HL-60/S4 treated with retinoic acid at 250 ng/mL for 4 days and 3 days (cell line): ENCODE measurements around the gene TADA3.

Source experiments
- in situ Hi-C: fragments of 300-500 bp; cut with MboI; formaldehyde crosslinking; loops from 2 replicates; pipeline ENCODE4 v1.7.0; 2022; ENCODE audit warnings: low sequenced_read_pairs

TADA3 gene

GRCh38 chr3:9765865-9766264, 26.4 kb downstream of the TADA3 start:
- in situ Hi-C loops, result no loop called here

- in situ Hi-C loops, result no loop called here
Observed at GRCh38 chr3:9762871-9763270, 29.4 kb downstream of the TADA3 start.

GRCh38 chr3:9761919-9762318, 30.4 kb downstream of the TADA3 start:
- in situ Hi-C loops, result no loop called here

- in situ Hi-C loops, result no loop called here
Observed at GRCh38 chr3:9760779-9761505, 31.3 kb downstream of the TADA3 start.

- in situ Hi-C loops, result no loop called here
Observed at GRCh38 chr3:9757427-9757826, 34.8 kb downstream of the TADA3 start.

GRCh38 chr3:9754678-9755077, 37.6 kb downstream of the TADA3 start:
- in situ Hi-C loops, result no loop called here

GRCh38 chr3:9750556-9751411, 41.5 kb downstream of the TADA3 start:
- in situ Hi-C loops, result no loop called here

- in situ Hi-C loops, result no loop called here
Observed at GRCh38 chr3:9749645-9750555, 42.4 kb downstream of the TADA3 start, which contains the start of gene OGG1. TSS of gene OGG1 (plus strand) at chr3:9749952. CDS start at chr3:9750287, 335 bp downstream.

- in situ Hi-C loops, result no loop called here
Observed at GRCh38 chr3:9749296-9749644, 43.0 kb downstream of the TADA3 start.

GRCh38 chr3:9748031-9748430, 44.2 kb downstream of the TADA3 start:
- in situ Hi-C loops, result no loop called here

GRCh38 chr3:9747267-9747666, 45.0 kb downstream of the TADA3 start:
- in situ Hi-C loops, result no loop called here

GRCh38 chr3:9746330-9746729, 45.9 kb downstream of the TADA3 start:
- in situ Hi-C loops, result no loop called here

GRCh38 chr3:9745521-9745920, 46.8 kb downstream of the TADA3 start:
- in situ Hi-C loops, result no loop called here

GRCh38 chr3:9744162-9744561, 48.1 kb downstream of the TADA3 start:
- in situ Hi-C loops, result no loop called here

GRCh38 chr3:9743548-9743947, 48.7 kb downstream of the TADA3 start:
- in situ Hi-C loops, result no loop called here

- in situ Hi-C loops, result no loop called here
Observed at GRCh38 chr3:9742560-9742959, 49.7 kb downstream of the TADA3 start.

GRCh38 chr3:9739181-9739580, 53.1 kb downstream of the TADA3 start:
- in situ Hi-C loops, result no loop called here

GRCh38 chr3:9736831-9737230, 55.4 kb downstream of the TADA3 start:
- in situ Hi-C loops, result no loop called here

- in situ Hi-C loops, result no loop called here
Observed at GRCh38 chr3:9732740-9733115, 59.5 kb downstream of the TADA3 start.

- in situ Hi-C loops, result no loop called here
Observed at GRCh38 chr3:9732080-9732739, 60.1 kb downstream of the TADA3 start.
